Measurements from ENCODE around the gene CCDC182.
A peak's percentile ranks its signal among the peaks of the same experiment; 100 is the strongest.

CCDC182 gene

DNA sequence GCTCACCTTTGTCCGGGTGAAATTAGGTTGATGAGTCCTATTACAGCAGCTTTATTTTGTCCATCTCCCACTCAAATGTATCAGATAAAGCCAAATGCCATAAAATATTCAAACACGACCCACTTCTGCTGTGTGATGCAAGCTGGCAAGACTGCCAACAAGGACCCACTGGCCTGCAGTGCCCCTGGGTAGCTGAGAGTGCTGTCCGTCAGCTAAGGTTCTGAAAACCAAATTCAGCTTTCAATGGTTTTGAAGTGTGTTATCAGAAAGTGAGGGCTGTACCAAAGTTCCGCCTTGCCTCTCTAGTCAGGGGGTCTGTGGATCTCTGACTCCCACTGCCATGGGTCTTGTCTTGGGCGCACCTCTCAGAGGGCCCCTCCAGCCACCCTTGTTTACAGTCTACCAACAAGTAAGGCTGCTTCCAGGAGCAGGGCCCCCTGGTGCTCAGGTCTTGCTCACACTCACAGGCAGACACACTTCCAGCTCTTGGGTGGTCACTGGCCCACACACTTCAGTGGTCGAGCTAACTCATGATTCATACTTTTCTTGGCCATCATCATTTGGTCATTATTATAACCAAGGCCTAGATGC, 10.5 kb upstream of the CCDC182 start:
- no peak for DNase-seq

DNA sequence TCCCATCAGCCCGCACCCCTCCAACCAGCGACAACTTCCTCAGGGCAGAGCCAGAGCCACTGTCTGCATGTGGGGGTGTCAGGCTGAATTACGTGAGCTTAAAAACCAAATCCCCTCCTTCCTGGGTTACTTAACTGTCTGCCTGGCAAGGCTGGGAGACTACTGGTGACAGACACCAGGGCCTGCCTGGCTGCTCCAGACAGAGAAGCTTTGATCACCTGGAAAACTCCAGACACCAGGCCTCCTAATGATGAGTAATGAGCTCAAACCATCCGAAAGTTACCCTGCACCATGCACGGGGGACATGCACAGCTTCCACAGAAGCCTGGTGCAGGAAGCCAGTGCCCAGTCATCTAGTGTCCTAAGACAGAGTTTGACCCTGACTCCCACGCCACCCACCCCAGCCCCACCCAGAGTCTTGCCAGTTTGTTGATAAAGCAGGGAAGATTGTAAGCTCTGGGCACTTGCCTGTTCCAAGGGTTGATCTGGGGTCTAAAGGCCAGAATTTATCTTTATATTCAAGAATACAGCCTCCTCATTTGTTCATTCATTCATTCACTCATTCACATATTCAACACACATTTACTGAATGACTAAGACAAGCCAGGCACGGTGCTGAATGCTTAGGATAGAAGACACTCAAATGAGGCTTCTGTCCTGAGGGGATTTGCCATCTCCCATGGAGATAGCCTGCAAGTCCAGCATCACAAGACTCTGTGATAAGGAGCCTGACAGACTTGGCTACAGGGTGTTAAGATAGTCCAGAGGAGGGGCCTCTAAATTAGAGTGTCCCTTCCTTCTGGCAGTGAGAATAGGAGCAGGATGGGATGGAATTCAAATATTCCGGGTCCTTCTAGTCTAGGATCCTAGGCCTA, 7.2 kb upstream of the CCDC182 start:
- DNase-seq: no peak

DNA sequence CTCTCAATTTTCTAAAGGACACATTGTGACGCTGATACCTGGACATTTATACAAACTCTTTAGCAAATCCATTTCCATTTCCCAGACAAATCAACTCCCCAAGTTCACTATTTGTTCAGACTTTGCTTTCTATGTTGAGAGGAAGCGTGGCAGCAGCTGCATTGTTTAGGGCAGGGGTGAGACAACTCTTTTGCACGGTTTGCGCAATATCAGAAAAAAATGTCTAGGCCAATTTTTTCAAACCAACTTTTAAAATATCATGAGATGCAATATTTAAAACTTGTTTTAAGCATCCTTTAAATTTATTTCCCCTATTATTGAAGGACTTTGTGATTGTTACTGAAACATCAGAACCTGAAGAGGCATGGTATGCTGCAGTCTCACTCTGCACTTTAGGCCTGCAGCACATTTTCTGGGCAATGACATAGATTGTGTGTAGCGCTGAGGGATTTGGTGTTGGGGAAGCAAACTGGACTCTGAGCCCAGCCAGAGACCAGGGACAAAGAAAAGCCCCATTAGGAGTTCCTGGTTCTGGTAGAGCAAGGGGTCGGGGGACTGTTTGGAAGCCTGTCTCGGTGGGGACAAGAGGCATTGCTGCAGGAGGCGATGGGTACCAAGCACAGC, 6.4 kb upstream of the CCDC182 start:
- DNase-seq: no peak

DNA sequence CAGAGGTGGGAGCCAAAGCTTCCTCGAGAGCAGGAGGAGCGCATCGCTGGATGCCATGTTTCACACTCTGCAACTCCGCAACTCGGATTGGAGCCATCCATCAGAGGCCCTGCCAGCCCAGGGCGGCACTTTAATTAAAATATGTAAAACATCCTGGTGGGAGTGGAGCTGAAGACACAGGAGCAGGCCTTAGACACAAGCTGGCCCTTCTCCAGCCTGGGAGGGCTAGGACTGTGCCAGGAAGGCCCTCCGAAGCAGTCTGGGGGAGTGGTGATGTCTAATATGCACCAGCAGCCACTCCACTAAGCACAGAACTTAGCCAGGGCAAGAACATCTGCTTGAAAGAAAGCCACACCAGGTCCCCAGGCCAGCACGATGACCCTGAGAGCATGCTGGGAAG, 5.8 kb upstream of the CCDC182 start:
- DNase-seq: no peak

DNA sequence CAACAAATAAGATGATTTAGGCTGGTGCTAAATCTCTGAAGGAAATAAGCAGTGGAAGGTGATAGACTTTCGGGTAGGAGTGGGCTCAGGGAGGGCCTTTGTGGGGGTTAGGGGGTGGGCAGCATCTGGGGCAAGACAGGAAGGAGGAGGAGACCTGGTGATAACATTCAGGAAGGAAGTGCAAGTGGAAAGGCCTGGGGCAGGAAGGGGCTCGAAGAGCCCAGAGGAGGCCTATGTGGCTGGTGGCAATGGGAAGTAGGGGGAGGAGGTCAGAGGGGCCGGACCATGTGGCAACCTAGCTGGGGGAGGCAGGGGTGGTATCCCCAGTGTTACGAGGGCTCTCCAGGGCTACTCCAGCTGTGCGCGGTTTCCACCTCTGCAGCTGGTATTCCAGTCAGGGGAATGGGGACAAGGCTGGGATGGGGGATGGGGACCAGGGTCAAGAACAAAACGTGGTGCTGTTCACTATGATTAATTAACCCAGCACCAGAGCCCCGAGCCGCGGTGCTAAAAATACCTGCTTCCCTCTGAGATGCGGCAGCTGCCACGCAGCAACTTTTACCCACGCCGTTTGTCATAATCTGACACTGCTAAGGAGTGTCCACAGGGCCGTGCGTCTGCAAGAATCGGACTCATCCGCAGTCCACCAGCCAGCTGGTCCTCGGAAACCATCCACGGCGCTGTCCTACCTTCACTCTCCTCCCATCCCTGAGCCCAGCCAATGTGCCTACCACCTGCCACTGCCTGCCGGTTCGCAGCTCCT, 5.2 kb upstream of the CCDC182 start:
- DNase-seq: no peak

DNA sequence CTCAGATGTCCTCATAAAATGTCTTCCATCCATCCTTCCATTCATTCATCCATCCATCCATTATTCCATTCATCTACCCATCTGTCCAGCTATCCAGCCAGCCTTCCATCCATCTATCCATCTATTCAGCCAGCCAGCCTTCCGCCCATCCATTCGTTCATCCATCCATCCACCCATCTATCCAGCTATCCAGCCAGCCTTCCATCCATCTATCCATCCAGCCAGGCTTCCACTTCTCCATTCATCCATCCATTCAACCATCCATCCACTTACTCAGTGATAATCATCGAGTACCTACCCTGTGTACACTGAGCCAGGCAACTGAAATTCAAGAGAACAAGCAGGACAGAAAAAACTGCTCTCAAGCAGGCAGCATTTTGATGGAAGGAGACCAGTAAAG, 4.6 kb upstream of the CCDC182 start:
- no peak for DNase-seq

DNA sequence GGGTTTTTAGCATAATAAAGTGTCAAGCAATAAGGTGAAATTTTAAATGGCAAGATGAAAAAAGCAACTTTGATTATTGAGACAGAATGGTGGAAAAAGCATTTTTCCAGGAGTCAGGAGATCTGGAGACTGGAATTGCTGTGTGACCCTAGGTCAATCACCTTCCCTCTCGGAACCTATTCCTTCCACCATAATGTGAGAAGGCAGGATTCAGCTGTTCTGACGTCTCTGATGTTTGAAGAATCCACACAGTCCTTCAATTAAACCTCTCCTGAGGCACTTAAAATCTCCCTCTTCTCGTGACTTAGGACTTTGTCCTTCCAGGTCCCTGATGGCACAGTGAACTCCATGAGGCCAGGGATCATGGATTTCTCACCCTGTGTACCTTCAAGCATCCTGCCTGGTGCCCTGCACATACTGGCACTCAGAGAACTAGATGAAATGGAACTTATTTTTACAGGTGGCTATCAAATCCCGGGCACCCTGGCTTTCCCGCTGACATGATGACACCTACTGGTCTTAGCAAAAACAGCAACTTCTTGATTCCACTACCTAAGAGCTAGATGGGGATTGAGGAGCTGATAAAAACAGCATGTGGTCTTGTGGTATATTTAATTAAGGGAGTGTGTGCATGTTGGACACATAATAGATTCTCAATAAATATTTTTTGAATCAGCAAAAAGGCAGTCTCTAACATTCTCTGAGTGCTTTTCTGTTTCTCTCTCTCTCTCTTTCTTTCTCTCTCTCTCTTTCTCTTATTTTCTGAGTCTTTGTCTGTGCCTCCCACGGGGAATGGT, 2.3 kb upstream of the CCDC182 start:
- peak; percentile 59 for DNase-seq

DNA sequence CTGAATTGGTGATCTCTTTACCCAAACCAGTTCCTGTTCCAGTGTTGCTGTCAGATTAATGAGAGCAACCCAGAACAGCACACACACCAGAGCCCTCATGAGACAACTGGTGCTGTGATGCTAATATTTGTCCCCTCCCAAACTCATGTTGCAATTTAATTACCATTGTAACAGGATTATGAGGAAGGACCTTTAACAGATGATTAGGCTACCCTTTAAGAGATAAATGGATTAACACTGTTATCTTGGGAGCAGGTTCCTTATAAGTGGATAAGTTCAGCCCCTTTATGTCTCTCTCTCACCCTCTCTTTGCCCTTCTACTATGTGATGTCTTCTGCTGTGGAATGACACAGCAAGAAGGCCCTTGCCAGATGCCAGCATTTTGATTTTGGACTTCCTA, 1.1 kb upstream of the CCDC182 start:
- no peak for DNase-seq

DNA sequence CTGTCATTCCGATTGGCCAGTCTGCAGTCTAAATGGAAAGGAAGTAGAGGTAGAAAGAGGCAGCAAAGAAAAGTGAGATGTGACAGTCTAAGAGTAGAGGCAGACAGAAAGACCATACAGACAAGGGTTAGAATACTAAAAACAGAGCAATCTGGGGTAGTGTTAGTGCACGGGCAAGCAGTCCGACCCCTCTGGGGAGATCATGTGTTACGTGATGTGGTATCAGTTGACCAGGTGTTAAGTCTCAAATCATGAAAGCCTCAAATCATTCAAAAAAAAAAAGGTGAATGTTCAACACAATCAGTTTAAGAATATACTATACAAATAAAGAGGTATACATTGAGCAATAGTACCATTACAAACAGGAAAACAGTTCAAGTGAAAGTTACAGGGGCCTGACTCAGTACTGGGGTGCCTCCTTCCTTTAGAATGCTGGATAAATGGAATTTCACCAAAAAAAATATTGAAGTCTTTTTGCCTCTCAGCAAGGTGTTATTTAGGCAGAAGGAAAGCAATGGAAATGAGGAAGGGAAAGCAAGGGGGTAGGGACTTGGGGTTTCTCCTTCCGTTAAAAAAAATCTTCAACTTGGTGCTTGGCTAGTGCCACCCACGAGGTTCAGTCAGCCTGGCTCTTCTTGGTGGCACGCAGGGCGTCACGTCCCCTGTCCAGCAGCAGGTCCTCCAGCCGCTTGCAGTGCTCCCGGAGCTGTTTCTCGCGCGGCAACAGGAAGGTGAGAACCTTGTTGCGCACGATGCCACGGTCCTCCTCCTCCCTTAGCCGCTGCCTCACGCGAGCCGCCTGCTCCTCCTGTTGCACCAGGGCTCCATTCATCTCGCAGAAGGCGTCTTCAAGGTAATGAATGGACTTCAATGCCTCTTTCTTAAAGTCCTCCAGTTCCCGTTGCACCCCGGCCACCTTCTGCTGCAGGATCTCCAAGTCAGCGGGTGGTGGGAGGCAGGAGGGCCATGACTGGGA, 616 bp downstream of the CCDC182 start:
- DNase-seq: no peak

DNA sequence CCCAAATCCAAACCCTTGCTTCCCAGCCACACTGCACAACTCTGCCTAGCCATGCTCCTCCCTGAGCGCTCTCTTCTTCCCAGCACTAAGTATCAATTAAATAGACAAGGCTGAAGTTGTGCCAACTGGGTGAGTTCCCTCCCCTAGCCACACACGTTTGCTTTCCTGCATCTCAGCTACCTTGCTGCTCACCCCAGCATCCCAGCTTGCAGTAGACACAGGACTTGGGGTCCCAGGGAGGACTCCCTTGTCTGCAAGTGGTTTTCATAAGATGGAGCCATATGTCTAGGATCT, 4.9 kb downstream of the CCDC182 start:
- no peak for DNase-seq

DNA sequence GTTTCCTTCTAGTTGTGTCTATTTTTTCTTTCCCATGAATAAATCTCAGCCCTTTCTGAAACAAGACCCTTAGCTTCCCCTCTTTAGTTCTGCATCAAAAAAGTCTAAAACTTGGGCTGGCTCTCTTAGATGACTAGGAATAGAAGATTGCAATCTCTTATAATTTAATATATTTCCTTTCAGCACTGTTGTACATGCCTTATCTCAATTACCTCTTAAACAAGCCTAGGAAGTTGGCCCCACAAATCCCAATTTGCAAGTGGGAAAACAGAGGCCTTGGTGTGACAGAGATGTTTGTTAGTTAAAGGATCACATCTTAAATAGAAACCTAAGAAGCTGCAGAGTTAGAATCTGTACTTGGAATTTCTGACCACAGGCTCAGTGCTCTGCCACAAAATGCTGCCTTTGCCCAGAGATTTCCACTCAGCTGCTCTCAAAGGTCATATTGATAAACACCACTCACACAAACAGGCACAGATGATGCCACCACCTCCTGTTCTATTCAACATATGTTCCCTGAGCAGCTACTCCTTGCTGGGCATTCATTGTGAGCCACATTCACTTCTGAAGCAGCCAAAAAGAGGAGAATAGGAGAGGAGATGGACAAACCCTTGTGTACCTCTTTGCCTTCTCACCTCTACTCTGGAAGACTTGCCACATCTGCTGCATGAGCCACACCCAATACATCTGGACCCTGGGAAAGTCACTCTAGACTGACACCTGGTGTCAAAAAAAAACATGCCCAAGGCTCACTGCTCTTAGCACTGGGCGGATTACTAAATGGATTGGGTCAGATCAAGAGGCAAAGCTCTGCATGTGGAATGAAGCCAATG, 5.5 kb downstream of the CCDC182 start:
- peak; percentile 24 for DNase-seq

DNA sequence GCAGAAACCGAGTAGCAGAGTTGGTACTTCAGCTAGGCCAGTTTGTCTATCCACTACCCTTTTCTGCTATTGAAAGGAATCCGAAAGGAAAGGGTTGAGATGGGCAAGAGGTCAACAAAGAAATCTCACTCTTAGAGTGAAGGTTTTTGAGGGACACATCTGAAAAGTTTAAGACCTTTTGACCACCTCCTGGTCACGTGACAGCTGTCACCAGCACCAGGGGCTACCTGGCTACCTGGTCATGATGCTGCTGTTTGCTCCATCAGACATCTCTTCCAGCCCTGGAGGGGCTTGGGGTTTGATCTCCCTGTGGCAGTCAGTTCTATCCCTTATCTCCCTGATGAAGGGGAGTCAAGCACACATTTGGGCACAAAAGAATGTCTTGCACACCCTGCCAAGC, 7.6 kb downstream of the CCDC182 start:
- DNase-seq: no peak

DNA sequence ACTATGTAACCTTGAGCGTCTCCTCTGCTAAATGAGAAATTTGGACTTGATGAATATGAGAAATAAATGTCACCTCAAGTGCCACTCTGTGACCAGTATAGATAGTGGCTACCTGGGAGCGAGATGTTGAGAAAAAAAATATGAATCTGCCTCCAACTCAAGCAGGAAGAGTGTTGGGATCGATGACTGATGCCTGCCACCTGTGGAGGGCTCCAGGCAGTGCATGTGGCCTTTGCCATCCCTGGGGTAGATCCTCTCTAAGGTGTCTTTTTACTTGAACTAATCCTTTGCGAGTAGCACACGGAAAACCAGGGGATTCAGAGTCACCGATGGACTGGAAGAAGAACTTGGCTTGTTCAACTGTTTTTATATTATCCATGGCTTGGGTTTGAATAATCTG, 9.4 kb downstream of the CCDC182 start:
- DNase-seq: no peak

DNA sequence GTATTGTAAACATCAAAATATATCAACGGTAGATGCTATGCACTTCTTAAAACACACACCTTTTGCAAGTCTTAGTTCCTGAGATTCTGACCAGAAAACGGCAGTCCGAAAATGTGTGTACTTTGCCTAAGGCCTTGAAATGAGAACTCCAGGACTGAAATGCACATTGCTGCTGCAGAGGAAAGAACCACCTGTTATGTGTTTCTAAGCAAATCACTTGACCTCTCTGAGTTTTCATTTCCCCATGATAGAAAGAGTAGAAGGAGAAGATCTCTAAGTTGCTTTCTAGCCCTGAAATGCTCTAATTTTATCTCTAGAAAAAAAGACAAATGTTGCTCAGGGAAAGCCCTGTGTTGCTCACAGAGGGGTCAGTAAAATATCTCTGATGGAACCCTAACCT, 9.9 kb downstream of the CCDC182 start:
- no peak for DNase-seq

DNA sequence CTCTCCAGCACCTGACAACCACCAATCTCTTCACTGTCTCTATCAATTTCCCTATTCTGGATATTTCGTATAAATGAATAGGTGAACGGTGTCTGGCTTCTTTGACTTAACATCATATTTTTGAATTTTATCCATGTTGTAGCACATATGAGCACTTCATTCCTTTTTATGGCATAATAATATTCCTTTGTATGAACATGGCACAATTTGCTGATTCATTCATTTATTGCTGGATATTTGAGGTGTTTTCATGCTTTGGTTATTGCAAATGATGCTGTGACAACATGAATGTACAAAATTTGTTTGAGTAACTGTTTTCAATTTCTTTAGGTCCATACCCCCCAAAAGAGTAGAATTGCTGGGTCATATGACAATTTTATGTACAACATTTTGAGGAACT, 12.0 kb downstream of the CCDC182 start:
- DNase-seq: no peak

DNA sequence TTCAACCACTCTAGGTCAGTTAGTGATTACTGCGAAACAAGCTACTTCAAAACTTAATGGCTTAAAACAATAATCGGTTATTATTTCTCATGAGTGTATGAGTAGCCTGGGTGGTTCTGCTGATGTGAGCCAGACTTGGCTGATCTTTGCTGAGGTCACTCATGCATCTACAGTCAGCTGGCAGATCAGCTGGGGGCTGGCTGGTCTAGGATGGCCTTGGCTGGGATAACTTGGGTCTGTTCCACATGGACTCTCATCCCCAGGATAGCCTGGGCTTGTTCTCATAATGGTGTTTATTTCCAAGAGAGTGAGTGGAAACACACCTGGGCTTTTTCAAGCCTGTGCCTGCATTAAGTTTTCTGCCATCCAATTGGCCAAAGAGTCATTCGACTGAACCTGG, 13.0 kb downstream of the CCDC182 start:
- DNase-seq: no peak

DNA sequence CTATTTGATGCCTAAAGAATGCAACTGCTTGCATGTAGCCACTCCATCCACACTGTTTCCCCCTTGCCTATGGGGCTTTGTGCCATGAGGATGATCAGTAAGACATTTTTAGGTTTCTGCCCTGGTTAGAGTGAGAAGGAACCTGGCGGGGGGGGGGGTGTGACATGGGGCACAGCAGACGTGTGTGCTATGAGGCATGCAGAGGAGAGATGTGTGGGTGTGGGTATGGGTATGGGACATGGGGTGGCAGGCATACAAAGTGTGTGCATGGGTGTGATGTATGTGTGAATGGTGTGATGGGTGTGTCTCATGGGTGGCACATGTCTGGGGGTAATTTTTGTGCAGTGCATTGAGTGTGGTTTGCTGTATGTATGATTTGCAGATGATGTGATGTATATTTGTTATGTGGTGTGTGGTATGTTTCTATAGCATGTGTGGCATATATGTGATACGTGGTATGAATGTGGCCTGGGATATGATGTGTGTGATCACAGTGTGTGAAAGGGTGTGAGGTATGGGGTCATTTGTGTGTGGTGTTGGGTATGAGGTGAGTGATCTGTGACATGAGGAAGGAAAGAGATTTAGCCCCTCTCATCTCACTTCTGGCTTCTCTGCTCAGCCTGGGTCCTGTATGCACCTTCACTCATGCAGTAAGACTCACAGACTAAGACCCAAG, 14.9 kb downstream of the CCDC182 start:
- no peak for DNase-seq

DNA sequence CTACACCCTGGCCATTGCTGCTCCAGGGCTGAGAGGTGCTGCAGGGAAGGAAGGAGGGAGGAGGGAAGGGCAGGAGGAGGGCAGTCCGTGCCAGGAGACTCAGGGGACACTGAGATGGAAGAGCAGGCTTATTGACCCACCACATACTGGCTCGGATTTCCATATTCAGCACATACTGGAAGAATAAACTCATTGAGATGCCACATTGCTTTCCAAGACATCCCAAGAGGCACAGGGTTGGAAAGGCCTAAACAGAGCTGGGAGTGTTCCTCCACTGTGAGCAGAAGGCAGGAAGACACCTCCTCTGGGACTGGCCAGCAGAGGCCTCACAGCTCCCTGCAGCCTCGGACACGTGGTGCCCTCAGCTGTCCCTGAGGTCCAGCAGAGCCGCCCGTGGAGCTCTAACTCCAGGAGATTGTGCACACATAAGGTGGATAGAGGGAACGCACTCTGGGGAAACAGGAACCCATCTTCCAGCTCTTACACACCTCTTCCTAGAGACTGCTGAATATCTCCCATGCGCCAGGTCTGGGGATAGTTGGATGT, 17.4 kb downstream of the CCDC182 start:
- DNase-seq: no peak

DNA sequence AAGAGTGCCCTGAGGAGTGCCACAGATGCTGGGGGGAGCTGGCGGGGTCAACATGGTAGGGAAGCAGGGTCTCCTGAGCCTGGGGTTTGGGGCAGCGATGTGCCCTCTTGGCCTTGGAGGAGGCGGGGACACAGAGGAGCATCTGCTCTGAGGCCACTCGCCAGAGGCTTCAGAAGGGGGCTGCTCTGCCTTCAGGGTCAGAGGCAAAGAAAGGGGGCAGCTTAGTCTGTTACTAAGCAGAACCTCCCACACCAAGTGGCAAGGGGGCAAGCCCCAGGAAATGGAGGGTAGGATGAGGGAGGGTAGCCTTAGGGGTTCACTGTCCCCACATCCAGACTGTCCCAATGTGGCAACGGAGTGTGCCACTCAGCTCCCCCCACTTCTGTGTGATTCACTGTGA, 18.3 kb downstream of the CCDC182 start:
- DNase-seq: no peak
